Brain microvascular endothelial cell (primary cell): ENCODE results near the gene PCDHA2.
"Not testable (repeated sequence)": the region's sequence is repeated elsewhere in the genome, so short reads cannot be mapped to it uniquely, and the experiment has no call there.

Experiments used
- DNase-seq: peaks from one replicate; pipeline ENCODE4 v3.0.0-alpha.2; 2020
- H3K27ac ChIP-seq: fragments of 250-450 bp; sonication (Bioruptor Pico); 2 replicates; pipeline ENCODE4 v1.5.1; 2020; ENCODE audit warnings: mild to moderate bottlenecking, moderate library complexity
- H3K27me3 ChIP-seq: fragments of 250-450 bp; sonication (Bioruptor Pico); replicated peaks from 2 replicates; pipeline ENCODE4 v1.5.1; 2020; ENCODE audit warnings: mild to moderate bottlenecking
- H3K36me3 ChIP-seq: fragments of 250-450 bp; sonication (Bioruptor Pico); replicated peaks from 2 replicates; pipeline ENCODE4 v1.5.1; 2020; ENCODE audit warnings: mild to moderate bottlenecking
- H3K4me3 ChIP-seq: 2 replicates; pipeline ENCODE4 v1.5.1; 2011; ENCODE audit warnings: low read depth, mild to moderate bottlenecking, control low read depth, low read length, moderate library complexity
- in situ Hi-C: cut with HindIII; loops from 2 replicates; pipeline ENCODE4 v1.10.0; 2017; ENCODE audit warnings: low sequenced_read_pairs, low pct_ligation_motif_present
- TF ChIP-seq, protein P1 (sequence below): IDR thresholded peaks from 2 replicates; pipeline ENCODE4 v1.5.1; 2011; ENCODE audit warnings: low read depth, mild to moderate bottlenecking, moderate library complexity, low read length, control low read depth, inconsistent platforms; ENCODE audit errors: missing control alignments

The PCDHA2 gene

DNA sequence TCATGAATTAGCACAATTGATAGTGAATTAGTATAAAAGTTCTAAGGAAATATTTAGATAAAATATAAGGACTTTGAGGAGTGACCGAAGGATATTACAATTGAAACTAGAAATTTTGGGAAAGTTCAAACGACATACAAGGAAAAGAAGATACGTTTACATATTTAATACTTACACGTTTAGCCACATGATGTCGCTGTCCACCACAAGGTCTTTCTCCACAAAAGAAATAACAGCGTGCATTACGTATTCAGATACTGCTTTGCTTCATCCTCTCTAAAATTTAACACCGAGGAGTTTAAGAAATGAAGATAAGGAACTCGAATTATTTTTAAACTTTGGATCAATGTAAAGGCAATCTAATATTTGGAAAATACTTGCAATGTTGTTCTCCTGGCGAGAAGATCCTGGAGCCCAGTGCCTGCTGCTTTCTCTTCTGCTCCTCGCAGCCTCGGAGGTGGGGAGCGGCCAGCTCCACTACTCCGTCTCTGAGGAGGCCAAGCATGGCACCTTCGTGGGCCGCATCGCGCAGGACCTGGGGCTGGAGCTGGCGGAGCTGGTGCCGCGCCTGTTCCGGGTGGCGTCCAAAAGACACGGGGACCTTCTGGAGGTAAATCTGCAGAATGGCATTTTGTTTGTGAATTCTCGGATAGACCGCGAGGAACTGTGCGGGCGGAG is 6.3 kb downstream of the PCDHA2 start, which contains the start of gene PCDHA3:
Gene PCDHA3, plus strand, starts transcription at position 242 of the 678 bp plus-strand sequence.
- Histone ChIP-seq H3K27me3 (no peaks in the 10 kb centered on the region), H3K36me3 (no peaks in the 10 kb centered on the region), H3K4me3 (no peak within 1 kb of the TSS), H3K27ac (no peak within 1 kb of the TSS)
- in situ Hi-C loops = no loop called here
- TF ChIP-seq, protein P1, sequence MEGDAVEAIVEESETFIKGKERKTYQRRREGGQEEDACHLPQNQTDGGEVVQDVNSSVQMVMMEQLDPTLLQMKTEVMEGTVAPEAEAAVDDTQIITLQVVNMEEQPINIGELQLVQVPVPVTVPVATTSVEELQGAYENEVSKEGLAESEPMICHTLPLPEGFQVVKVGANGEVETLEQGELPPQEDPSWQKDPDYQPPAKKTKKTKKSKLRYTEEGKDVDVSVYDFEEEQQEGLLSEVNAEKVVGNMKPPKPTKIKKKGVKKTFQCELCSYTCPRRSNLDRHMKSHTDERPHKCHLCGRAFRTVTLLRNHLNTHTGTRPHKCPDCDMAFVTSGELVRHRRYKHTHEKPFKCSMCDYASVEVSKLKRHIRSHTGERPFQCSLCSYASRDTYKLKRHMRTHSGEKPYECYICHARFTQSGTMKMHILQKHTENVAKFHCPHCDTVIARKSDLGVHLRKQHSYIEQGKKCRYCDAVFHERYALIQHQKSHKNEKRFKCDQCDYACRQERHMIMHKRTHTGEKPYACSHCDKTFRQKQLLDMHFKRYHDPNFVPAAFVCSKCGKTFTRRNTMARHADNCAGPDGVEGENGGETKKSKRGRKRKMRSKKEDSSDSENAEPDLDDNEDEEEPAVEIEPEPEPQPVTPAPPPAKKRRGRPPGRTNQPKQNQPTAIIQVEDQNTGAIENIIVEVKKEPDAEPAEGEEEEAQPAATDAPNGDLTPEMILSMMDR = peak; percentile 15
- DNase-seq = no peak

DNA sequence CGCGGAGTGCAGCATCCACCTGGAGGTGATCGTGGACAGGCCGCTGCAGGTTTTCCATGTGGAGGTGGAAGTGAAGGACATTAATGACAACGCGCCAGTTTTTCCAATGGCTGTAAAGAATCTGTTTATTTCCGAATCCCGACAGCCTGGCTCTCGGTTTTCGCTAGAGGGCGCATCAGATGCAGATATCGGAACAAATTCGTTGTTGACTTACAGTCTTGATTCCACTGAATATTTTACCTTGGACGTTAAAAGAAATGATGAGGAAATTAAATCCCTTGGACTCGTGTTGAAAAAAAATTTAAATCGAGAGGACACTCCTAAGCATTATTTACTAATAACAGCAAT is 6.8 kb downstream of the PCDHA2 start:
- Histone ChIP-seq H3K27ac (no peak overlapping the region), H3K4me3 (no peak overlapping the region), H3K27me3 (no peaks in the 10 kb centered on the region), H3K36me3 (no peaks in the 10 kb centered on the region)
- DNase-seq = no peak
- TF ChIP-seq, protein P1 = peak; percentile 31
- in situ Hi-C loops = no loop called here

DNA sequence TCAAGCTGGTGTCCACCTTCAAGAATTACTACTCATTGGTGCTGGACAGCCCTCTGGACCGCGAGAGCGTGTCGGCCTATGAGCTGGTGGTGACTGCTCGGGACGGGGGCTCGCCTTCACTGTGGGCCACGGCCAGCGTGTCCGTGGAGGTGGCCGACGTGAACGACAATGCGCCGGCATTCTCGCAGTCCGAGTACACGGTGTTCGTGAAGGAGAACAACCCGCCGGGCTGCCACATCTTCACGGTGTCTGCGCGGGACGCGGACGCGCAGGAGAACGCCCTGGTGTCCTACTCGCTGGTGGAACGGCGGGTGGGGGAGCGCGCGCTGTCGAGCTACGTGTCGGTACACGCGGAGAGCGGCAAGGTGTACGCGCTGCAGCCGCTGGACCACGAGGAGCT is 7.7 kb downstream of the PCDHA2 start:
- in situ Hi-C loops, DNase-seq, H3K36me3 ChIP-seq, H3K27ac ChIP-seq, H3K4me3 ChIP-seq, H3K27me3 ChIP-seq: not testable (repeated sequence)

DNA sequence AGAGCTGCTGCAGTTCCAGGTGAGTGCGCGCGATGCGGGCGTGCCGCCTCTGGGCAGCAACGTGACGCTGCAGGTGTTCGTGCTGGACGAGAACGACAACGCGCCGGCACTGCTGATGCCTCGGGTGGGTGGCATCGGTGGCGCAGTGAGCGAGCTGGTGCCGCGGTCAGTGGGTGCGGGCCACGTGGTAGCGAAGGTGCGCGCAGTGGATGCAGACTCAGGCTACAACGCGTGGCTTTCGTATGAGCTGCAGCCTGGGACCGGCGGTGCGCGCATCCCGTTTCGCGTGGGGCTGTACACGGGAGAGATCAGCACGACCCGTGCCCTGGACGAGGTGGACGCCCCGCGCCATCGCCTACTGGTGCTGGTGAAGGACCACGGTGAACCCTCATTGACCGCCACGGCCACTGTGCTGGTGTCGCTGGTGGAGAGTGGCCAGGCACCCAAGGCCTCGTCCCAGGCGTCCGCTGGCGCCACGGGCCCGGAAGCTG is 8.2 kb downstream of the PCDHA2 start:
- no peak for DNase-seq
- H3K36me3 ChIP-seq = no peaks in the 10 kb centered on the region
- in situ Hi-C loops = no loop called here
- no peaks in the 10 kb centered on the region for H3K27me3 ChIP-seq
- no peak overlapping the region for H3K4me3 ChIP-seq
- TF ChIP-seq, protein P1 = no peak
- no peak overlapping the region for H3K27ac ChIP-seq

DNA sequence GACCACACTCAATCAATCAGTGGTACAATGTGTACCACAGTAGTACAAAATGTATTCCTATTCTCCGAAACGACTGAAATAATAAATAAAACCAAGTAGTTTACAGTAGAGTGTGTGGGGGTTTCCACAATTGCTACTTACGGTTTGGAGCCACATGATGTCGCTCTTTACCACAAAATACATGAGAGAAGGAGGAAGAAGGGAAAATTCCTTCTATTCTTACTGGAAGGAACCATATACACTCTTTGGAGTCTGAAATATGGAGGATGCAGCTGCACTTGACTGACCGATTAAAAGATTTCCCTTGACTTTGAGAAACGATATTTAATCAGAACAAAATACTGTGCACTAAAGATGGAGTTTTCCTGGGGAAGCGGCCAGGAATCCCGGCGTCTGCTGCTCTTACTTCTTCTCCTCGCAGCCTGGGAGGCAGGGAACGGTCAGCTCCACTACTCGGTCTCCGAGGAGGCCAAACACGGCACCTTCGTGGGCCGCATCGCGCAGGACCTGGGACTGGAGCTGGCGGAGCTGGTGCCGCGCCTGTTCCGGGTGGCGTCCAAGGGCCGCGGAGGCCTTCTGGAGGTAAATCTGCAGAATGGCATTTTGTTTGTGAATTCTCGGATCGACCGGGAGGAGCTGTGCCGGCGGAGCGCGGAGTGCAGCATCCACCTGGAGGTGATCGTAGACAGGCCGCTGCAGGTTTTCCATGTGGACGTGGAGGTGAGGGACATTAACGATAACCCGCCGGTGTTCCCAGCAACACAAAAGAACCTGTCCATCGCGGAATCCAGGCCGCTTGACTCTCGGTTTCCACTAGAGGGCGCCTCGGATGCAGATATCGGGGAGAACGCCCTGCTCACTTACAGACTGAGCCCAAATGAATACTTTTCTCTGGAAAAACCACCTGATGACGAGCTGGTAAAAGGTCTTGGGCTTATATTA is 12.5 kb downstream of the PCDHA2 start, which contains the start of gene PCDHA4:
Gene PCDHA4, plus strand, starts transcription at position 235 of the 942 bp plus-strand sequence.
- H3K4me3 ChIP-seq = peak within 1 kb of the TSS; percentile 5
- no peak for DNase-seq
- in situ Hi-C loops = no loop called here
- H3K27ac ChIP-seq = no peak within 1 kb of the TSS
- TF ChIP-seq, protein P1 = peak; percentile 51
- no peaks in the 10 kb centered on the region for H3K36me3 ChIP-seq
- no peaks in the 10 kb centered on the region for H3K27me3 ChIP-seq

DNA sequence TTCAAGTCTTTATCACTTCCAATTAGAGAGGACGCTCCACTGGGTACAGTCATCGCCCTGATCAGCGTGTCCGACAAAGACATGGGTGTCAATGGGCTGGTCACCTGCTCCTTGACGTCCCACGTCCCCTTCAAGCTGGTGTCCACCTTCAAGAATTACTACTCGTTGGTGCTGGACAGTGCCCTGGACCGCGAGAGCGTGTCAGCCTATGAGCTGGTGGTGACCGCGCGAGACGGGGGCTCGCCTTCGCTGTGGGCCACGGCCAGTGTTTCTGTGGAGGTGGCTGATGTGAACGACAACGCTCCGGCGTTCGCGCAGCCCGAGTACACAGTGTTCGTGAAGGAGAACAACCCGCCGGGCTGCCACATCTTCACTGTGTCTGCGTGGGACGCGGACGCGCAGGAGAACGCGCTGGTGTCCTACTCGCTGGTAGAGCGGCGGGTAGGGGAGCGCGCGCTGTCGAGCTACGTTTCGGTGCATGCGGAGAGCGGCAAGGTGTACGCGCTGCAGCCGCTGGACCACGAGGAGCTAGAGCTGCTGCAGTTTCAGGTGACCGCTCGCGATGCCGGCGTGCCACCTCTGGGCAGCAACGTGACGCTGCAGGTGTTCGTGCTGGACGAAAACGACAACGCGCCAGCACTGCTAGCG is 13.7 kb downstream of the PCDHA2 start:
- in situ Hi-C loops, H3K27ac ChIP-seq: not testable (repeated sequence)

More for the DNA sequence above, 13.7 kb downstream of the PCDHA2 start:
- DNase-seq, H3K36me3 ChIP-seq, H3K4me3 ChIP-seq, H3K27me3 ChIP-seq: not testable (repeated sequence)
